HepG2 (cell line): ENCODE results near the gene ZSCAN1.

Source experiments
- ATF3 ChIP-seq: sonication (generic); formaldehyde crosslinking; IDR thresholded peaks from 2 replicates; pipeline ENCODE4 v1.4.0; 2020; ENCODE audit warnings: missing genetic modification reagents
- PITX1 ChIP-seq: sonication (generic); formaldehyde crosslinking; IDR thresholded peaks from 2 replicates; pipeline ENCODE4 v1.5.1; 2020; ENCODE audit warnings: mild to moderate bottlenecking, missing genetic modification reagents
- TSC22D2 ChIP-seq: sonication (generic); formaldehyde crosslinking; IDR thresholded peaks from 2 replicates; pipeline ENCODE4 v1.5.1; 2020; ENCODE audit warnings: missing genetic modification reagents, mild to moderate bottlenecking, borderline replicate concordance
- ZNF639 ChIP-seq: conservative IDR thresholded peaks from 2 replicates; pipeline ENCODE4 v1.6.1; 2018; ENCODE audit warnings: missing genetic modification reagents

GRCh38 chr19:58089846-58090245 is 56.0 kb downstream of the ZSCAN1 start:
- TF ChIP-seq PITX1 (CRISPR knock-in tag) (no peak), TSC22D2 (CRISPR knock-in tag) (no peak), ZNF639 (CRISPR knock-in tag) (no peak), ATF3 (CRISPR knock-in tag) (no peak)
